ENCODE measurements around the gene WFDC2.

WFDC2 gene

GRCh38 chr20:45450097-45450818 lies 19.3 kb upstream of the WFDC2 start:
- CTCF ChIA-PET, result interaction anchor here (0.6 to 7.9 kb wide), 25 partner anchors 9 to 371 kb away, joined by 3 to 90 read pairs (median 4); partner anchors contain the start of gene DBNDD2

DNA sequence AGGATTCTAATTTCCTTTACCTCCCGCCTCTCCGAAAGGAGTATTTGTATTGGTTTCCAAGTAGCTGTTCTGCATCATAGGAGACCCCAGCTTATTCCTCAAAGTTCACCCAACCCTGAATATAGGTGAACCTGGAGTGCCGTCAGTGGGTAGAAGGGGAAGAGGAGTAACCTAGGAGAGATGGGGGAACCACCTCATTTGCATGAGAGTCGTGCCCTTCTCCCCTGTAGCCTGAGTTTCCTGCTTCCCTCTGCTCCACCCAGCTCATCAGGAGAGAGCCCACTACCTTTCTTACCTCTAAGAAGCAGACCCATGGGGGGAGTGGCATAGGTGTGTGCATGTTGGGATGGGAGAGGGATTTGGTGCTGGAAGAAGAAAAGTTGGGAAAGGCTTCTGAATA lies 17.3 kb upstream of the WFDC2 start:
- no peaks in the 10 kb centered on the region for H3K36me3 ChIP-seq (ENCODE audit: control insufficient read depth in 2 of 2, insufficient read depth in 1 of 2, low read length in 2 of 2)
- no peaks in the 10 kb centered on the region for H3K4me1 ChIP-seq (ENCODE audit: control insufficient read depth, insufficient read depth, low read length)
- no peaks in the 10 kb centered on the region for H3K9me3 ChIP-seq (ENCODE audit: control insufficient read depth, insufficient read depth, low read depth, low read length)
- ChIA-PET CTCF (interaction anchor here (0.9 to 7.9 kb wide), 5 partner anchors 11 to 160 kb away, joined by 3 to 90 read pairs (median 4); partner anchors contain the start of gene SYS1), POLR2A (no interaction called here)
- H3K4me3 ChIP-seq (ENCODE audit: low read depth, low read length), result no peak overlapping the region
- no peak overlapping the region for H3K27ac ChIP-seq (ENCODE audit: extremely low read depth, low read depth, low read length)
- TF ChIP-seq ZBTB17 (tag by site-specific recombination; IDR thresholded peaks at IDR 0.05) (no peak), ZFP69B (tag by site-specific recombination; IDR thresholded peaks at IDR 0.05) (no peak), TSHZ1 (tag by site-specific recombination; IDR thresholded peaks at IDR 0.05; ENCODE audit: borderline replicate concordance) (no peak), ZNF623 (tag by site-specific recombination; IDR thresholded peaks at IDR 0.05) (no peak), ZNF664 (tag by site-specific recombination; IDR thresholded peaks at IDR 0.05) (no peak), HOXC10 (CRISPR knock-in tag; IDR thresholded peaks at IDR 0.05) (no peak), ZNF248 (tag by site-specific recombination; IDR thresholded peaks at IDR 0.05) (no peak), ZBTB11 (tag by site-specific recombination; conservative IDR thresholded peaks at IDR 0.05; ENCODE audit: low read depth) (no peak)
- TF ChIP-seq, protein P1, sequence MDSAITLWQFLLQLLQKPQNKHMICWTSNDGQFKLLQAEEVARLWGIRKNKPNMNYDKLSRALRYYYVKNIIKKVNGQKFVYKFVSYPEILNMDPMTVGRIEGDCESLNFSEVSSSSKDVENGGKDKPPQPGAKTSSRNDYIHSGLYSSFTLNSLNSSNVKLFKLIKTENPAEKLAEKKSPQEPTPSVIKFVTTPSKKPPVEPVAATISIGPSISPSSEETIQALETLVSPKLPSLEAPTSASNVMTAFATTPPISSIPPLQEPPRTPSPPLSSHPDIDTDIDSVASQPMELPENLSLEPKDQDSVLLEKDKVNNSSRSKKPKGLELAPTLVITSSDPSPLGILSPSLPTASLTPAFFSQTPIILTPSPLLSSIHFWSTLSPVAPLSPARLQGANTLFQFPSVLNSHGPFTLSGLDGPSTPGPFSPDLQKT (IDR thresholded peaks at IDR 0.05; ENCODE audit: borderline replicate concordance, low read depth, low read length), result no peak

More at GRCh38 chr20:45450097-45450818, 19.3 kb upstream of the WFDC2 start:
- Histone ChIP-seq H3K4me3 (ENCODE audit: low read depth, low read length) (no peak overlapping the region), H3K36me3 (ENCODE audit: control insufficient read depth in 2 of 2, insufficient read depth in 1 of 2, low read length in 2 of 2) (no peaks in the 10 kb centered on the region), H3K9me3 (ENCODE audit: control insufficient read depth, insufficient read depth, low read depth, low read length) (no peaks in the 10 kb centered on the region), H3K4me1 (ENCODE audit: control insufficient read depth, insufficient read depth, low read length) (no peaks in the 10 kb centered on the region), H3K27ac (ENCODE audit: extremely low read depth, low read depth, low read length) (no peak overlapping the region)
- TF ChIP-seq ZSCAN23 (tag by site-specific recombination; IDR thresholded peaks at IDR 0.05) (no peak), WT1 (tag by site-specific recombination; IDR thresholded peaks at IDR 0.05) (no peak), ZNF302 (tag by site-specific recombination; IDR thresholded peaks at IDR 0.05; ENCODE audit: low read depth) (no peak), ZNF654 (tag by site-specific recombination; IDR thresholded peaks at IDR 0.05; ENCODE audit: low read depth) (peak; percentile 54), ZNF324 (tag by site-specific recombination; IDR thresholded peaks at IDR 0.05) (no peak), ZNF623 (tag by site-specific recombination; IDR thresholded peaks at IDR 0.05) (no peak), ZNF843 (tag by site-specific recombination; IDR thresholded peaks at IDR 0.05) (no peak), ZFP69B (tag by site-specific recombination; IDR thresholded peaks at IDR 0.05) (no peak), BCL11B (tag by site-specific recombination; IDR thresholded peaks at IDR 0.05; ENCODE audit: low read depth) (no peak), SALL2 (tag by site-specific recombination; IDR thresholded peaks at IDR 0.05; ENCODE audit: borderline replicate concordance) (no peak)
- TF ChIP-seq, protein P2, sequence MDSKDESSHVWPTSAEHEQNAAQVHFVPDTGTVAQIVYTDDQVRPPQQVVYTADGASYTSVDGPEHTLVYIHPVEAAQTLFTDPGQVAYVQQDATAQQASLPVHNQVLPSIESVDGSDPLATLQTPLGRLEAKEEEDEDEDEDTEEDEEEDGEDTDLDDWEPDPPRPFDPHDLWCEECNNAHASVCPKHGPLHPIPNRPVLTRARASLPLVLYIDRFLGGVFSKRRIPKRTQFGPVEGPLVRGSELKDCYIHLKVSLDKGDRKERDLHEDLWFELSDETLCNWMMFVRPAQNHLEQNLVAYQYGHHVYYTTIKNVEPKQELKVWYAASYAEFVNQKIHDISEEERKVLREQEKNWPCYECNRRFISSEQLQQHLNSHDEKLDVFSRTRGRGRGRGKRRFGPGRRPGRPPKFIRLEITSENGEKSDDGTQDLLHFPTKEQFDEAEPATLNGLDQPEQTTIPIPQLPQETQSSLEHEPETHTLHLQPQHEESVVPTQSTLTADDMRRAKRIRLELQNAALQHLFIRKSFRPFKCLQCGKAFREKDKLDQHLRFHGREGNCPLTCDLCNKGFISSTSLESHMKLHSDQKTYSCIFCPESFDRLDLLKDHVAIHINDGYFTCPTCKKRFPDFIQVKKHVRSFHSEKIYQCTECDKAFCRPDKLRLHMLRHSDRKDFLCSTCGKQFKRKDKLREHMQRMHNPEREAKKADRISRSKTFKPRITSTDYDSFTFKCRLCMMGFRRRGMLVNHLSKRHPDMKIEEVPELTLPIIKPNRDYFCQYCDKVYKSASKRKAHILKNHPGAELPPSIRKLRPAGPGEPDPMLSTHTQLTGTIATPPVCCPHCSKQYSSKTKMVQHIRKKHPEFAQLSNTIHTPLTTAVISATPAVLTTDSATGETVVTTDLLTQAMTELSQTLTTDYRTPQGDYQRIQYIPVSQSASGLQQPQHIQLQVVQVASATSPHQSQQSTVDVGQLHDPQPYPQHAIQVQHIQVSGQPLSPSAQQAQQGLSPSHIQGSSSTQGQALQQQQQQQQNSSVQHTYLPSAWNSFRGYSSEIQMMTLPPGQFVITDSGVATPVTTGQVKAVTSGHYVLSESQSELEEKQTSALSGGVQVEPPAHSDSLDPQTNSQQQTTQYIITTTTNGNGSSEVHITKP (tag by site-specific recombination; IDR thresholded peaks at IDR 0.05), result no peak
- TF ChIP-seq, protein P3, sequence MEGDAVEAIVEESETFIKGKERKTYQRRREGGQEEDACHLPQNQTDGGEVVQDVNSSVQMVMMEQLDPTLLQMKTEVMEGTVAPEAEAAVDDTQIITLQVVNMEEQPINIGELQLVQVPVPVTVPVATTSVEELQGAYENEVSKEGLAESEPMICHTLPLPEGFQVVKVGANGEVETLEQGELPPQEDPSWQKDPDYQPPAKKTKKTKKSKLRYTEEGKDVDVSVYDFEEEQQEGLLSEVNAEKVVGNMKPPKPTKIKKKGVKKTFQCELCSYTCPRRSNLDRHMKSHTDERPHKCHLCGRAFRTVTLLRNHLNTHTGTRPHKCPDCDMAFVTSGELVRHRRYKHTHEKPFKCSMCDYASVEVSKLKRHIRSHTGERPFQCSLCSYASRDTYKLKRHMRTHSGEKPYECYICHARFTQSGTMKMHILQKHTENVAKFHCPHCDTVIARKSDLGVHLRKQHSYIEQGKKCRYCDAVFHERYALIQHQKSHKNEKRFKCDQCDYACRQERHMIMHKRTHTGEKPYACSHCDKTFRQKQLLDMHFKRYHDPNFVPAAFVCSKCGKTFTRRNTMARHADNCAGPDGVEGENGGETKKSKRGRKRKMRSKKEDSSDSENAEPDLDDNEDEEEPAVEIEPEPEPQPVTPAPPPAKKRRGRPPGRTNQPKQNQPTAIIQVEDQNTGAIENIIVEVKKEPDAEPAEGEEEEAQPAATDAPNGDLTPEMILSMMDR (tag by site-specific recombination; IDR thresholded peaks at IDR 0.05), result peak; percentile 24; the same call in 1 of the 2 replicates
- POLR2A ChIA-PET, result interaction anchor here (0.6 to 1.0 kb wide), 3 partner anchors 87 to 1043 kb away, joined by 3 to 4 read pairs (median 3); partner anchors contain the start of gene SYS1
